ENCODE results near the gene CYBC1. TPM values are rescaled to one million over a fixed set of nuclear protein-coding genes. Genes with fewer than 3 reads are reported as not detected.

The CYBC1 gene
- total and polyA plus RNA-seq, 2 of the 8 experiments (the other 6 are each of a cell fraction or from before 2014, with no cell fraction given) = 74.6 to 81.4 TPM

- no peaks in the 10 kb centered on the region for H3K79me2 ChIP-seq (ENCODE audit: control insufficient read depth in 1 of 2, insufficient read depth in 2 of 2, low read length in 2 of 2)
- no peak overlapping the region for H2BK5ac ChIP-seq (ENCODE audit: low read depth, low read length)
- H3K36me3 ChIP-seq (ENCODE audit: control insufficient read depth in 2 of 4, insufficient read depth in 4 of 4, low read length in 3 of 4) = peaks cover 0 to 2% (median 0%) of the 10 kb centered on the region in 4 experiments; a peak in 1 of 8 replicates
- H2AK5ac ChIP-seq (ENCODE audit: low read depth, low read length) = no peak overlapping the region
- H4K20me1 ChIP-seq (replicated peaks in 1 of 2; ENCODE audit: control insufficient read depth in 1 of 2, insufficient read depth in 2 of 2, low read length in 2 of 2) = peaks cover 5 to 9% of the 10 kb centered on the region in 2 experiments
- peaks cover 2% of the 10 kb centered on the region; the same call in 1 of the 2 replicates for H3K79me1 ChIP-seq (ENCODE audit: low read depth, low read length)
- H4K8ac ChIP-seq (ENCODE audit: extremely low read depth, insufficient read depth, low read length) = no peak overlapping the region
- H3K23ac ChIP-seq (ENCODE audit: insufficient read length) = no peak overlapping the region
- H2BK15ac ChIP-seq (ENCODE audit: low read length) = no peak overlapping the region
- peaks cover 0 to 3% (median 1%) of the 10 kb centered on the region in 4 experiments; a peak in 4 of 7 replicates for H3K4me1 ChIP-seq (replicated peaks in 1 of 4; ENCODE audit: control insufficient read depth in 3 of 4, insufficient read depth in 4 of 4, low read length in 3 of 4)
- no peak overlapping the region for H3K9ac ChIP-seq (replicated peaks in 1 of 4; ENCODE audit: extremely low read depth in 1 of 4, low read depth in 3 of 4, low read length in 3 of 4)
- peaks cover 6% of the 10 kb centered on the region for H3K23me2 ChIP-seq (ENCODE audit: low read depth, low read length)
- H3K14ac ChIP-seq (ENCODE audit: insufficient read length) = no peak overlapping the region
- H3K9me3 ChIP-seq (ENCODE audit: insufficient read depth in 2 of 2, low read depth in 1 of 2, low read length in 1 of 2) = no peaks in the 10 kb centered on the region
- H4K5ac ChIP-seq (ENCODE audit: insufficient read length, low read depth, low read length) = no peak overlapping the region
- no peak overlapping the region for H2BK12ac ChIP-seq (ENCODE audit: low read depth, low read length)
- no peak overlapping the region for H3K4me3 ChIP-seq (ENCODE audit: extremely low read depth in 1 of 4, insufficient read depth in 2 of 4, low read depth in 3 of 4, low read length in 4 of 4)
- no peak overlapping the region for H3K56ac ChIP-seq (replicated peaks; ENCODE audit: insufficient read length, low read depth, low read length)
- no peak overlapping the region for H2BK20ac ChIP-seq (ENCODE audit: low read length)
- ChIA-PET CTCF (ENCODE audit: partially characterized antibody) (interaction anchor here (0.6 to 1.2 kb wide), 5 partner anchors 9 to 126 kb away, joined by 3 to 4 read pairs (median 3); no protein-coding TSS in a partner anchor), POLR2A (ENCODE audit: partially characterized antibody) (no interaction called here)
- H2BK120ac ChIP-seq (replicated peaks; ENCODE audit: low read depth, low read length) = no peak overlapping the region
- H3K4ac ChIP-seq (replicated peaks; ENCODE audit: insufficient read length, low read depth, low read length) = no peak overlapping the region
- no peak overlapping the region for H3K4me2 ChIP-seq (ENCODE audit: insufficient read depth in 1 of 2, low read depth in 2 of 2, low read length in 2 of 2)
- 89% methylated on average over 9 of the region's 9 CpGs; no CpG with 5 or more reads in 1 of the 2 experiments for WGBS, 2 experiments (ENCODE audit: extremely low coverage in 1 of 2, insufficient coverage in 1 of 2, insufficient read length in 1 of 2, insufficient replicate concordance in 2 of 2, low coverage in 1 of 2, low lambda C conversion rate in 2 of 2, missing lambda C conversion rate in 1 of 2)
- H3K27me3 ChIP-seq (replicated peaks in 1 of 4; ENCODE audit: control insufficient read depth in 3 of 4, extremely low read depth in 1 of 4, insufficient read depth in 3 of 4, low read length in 3 of 4) = no peaks in the 10 kb centered on the region
- no peak for TF ChIP-seq MAFK (IDR thresholded peaks at IDR 0.05; ENCODE audit: low read depth, low read length)
- no peak overlapping the region for H2AFZ ChIP-seq (ENCODE audit: low read length)
- no peak for FAIRE-seq
- DNase-seq (ENCODE audit: low read depth in 1 of 2, low spot score in 2 of 2) = no peak
- H4K91ac ChIP-seq (replicated peaks; ENCODE audit: insufficient read length, low read length) = no peak overlapping the region
- no peak overlapping the region for H3K27ac ChIP-seq (ENCODE audit: low read depth, low read length)
- no peak overlapping the region for H3K18ac ChIP-seq (ENCODE audit: extremely low read depth, low read length)
These were observed 34.8 kb downstream of the CYBC1 start for GRCh38 chr17:82415786-82416185.

Measured in H1 (cell line).